ENCODE results near the gene COL6A2. TPM values are rescaled to one million over a fixed set of nuclear protein-coding genes. Genes with fewer than 3 reads are reported as not detected.

Gene COL6A2
- total RNA-seq, 1 donor, result 487 TPM

DNA sequence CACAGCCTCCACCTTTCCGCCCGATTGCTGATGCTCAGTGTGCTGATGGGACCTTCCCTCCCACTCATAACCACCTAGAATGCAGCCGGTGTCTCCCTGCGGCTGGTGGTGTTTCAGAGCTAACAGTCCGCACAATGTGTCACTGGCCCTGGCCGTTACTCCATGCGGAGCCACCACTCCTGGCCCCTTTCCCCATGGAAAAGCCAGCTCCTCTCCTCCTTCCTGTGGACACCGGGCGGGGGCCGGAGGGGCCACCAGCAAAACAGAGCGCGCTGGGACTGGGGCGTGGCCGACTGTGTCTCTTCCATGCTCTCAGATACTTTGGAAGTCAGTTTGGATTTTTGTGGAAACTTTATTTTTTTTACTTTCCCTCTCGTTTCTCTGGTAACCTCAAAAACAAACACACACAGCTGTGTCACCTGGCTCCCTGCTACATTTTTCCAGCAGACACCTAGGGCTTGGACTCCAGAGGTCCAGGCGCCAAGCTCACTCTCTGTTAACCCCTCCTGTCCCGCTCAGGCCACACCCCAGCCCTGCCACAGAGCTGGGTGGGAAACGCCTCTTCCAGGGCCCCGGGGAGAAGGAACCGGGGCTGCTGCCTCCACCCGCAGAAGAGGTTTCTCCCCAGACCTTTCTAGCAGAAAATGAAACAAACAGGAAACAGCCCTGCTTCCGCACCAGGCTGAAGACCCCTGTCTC lies 32.5 kb upstream of the COL6A2 start:
- peak; percentile 77 for DNase-seq (ENCODE audit: low read depth)
- TF ChIP-seq, protein P1, sequence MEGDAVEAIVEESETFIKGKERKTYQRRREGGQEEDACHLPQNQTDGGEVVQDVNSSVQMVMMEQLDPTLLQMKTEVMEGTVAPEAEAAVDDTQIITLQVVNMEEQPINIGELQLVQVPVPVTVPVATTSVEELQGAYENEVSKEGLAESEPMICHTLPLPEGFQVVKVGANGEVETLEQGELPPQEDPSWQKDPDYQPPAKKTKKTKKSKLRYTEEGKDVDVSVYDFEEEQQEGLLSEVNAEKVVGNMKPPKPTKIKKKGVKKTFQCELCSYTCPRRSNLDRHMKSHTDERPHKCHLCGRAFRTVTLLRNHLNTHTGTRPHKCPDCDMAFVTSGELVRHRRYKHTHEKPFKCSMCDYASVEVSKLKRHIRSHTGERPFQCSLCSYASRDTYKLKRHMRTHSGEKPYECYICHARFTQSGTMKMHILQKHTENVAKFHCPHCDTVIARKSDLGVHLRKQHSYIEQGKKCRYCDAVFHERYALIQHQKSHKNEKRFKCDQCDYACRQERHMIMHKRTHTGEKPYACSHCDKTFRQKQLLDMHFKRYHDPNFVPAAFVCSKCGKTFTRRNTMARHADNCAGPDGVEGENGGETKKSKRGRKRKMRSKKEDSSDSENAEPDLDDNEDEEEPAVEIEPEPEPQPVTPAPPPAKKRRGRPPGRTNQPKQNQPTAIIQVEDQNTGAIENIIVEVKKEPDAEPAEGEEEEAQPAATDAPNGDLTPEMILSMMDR (IDR thresholded peaks at IDR 0.05; ENCODE audit: insufficient read depth, low read depth, low read length), result no peak
- H3K4me3 ChIP-seq (ENCODE audit: low read depth, low read length), result no peak overlapping the region

DNA sequence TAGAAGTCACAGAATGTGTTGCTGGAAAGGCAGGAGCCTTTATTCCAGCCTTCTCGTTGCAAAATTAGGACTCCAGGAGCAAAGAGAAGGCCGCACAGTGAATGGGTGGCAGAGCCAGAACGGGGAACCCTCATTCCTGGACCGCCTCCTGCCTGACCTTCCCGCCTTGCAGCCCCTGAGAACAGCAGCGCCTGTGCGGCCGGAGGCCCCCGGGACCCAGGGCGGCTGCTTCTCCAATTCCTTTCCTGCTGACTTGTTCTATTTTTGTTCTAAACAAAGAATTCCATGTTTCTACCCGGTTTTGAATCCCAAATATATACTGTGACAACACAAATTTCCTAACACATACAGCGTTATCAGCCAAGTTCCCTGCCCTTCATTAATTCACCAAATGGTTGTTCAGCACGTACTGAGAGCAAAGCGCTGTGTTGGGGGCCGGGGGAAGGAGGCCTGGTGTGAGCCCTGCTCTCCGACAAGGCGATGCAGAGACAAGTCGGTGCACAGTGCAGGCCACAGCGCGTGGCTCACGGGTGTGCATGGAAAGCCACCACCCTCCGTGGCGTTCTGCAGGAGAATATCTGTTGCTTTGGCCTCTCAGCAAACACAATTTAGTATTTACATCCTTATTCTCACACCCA lies 31.9 kb upstream of the COL6A2 start:
- TF ChIP-seq, protein P1 (IDR thresholded peaks at IDR 0.05; ENCODE audit: insufficient read depth, low read depth, low read length), result no peak
- H3K4me3 ChIP-seq (ENCODE audit: low read depth, low read length), result no peak overlapping the region
- peak; percentile 29 for DNase-seq (ENCODE audit: low read depth)

DNA sequence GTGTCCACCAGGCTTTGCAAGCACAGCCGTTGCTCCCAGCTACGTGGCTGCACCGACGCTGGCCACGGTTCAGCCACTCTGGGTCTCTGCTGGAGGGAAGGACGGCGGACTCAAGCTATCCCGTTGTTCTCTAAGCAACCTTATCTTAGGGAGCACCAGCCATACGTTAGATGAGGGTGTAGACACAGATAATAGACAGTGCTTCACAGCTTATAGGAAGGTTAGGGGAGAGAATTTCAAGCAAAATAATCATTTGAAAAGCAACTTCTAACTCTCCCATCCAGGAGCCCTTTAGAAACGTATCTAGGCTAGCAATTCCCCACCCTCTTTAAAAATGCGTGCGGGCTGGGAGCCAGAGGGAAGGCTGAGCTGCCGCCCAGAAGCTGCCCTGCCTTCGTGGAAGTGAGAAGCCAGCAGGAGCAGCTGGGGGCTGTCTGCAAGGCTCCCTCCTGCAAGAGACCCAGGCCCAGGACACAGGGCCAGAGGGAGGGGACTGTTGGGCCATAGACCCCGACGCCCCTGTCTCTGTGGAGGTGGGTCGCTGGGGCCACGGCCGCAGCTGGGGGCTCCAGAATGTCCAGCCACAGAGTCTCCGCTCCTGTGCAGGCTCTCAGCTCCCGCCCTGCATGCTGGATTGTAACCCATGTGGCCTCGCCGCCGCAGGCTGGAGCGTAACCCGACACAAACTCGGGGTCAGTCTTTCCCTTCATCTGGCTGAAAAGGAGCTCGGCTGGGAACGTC lies 31.2 kb upstream of the COL6A2 start:
- TF ChIP-seq, protein P1 (IDR thresholded peaks at IDR 0.05; ENCODE audit: insufficient read depth, low read depth, low read length), result no peak
- DNase-seq (ENCODE audit: low read depth), result peak; percentile 69
- H3K4me3 ChIP-seq (ENCODE audit: low read depth, low read length), result no peak overlapping the region

DNA sequence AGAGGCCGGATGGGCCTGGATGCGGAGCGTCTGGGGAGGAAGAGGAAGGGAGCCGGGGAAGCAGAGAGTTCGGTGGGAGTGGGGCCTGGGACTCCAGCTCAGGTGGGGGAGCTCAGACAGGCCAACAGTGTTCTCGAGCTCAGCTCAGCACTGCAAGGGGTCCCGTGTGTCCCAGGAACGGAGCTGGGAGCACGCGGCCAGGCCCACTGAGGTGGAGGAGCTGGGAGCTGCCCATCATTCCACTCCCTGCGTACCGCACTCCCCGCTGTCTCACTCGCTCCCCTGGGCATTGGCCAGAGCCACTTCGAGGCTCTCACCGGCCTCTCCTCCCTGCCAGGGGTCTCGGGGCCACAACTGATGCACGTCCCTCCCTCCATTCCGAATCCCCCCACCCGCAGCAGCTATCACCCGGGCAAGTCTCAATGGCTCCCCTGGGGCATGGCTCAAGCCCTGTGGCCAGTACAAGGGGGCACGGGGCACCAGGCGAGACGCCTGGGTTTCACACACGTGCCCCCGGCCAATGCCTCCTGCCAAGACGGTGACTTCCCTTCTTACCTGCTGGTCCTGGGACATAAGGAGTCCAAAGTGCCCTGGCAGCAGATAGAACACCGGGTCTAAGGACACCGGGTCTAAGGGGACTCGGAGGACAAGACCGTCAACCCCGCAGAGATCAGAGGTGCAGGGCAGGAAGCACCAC lies 30.3 kb upstream of the COL6A2 start:
- H3K4me3 ChIP-seq (ENCODE audit: low read depth, low read length), result no peak overlapping the region
- TF ChIP-seq, protein P1 (IDR thresholded peaks at IDR 0.05; ENCODE audit: insufficient read depth, low read depth, low read length), result no peak
- no peak for DNase-seq (ENCODE audit: low read depth)

DNA sequence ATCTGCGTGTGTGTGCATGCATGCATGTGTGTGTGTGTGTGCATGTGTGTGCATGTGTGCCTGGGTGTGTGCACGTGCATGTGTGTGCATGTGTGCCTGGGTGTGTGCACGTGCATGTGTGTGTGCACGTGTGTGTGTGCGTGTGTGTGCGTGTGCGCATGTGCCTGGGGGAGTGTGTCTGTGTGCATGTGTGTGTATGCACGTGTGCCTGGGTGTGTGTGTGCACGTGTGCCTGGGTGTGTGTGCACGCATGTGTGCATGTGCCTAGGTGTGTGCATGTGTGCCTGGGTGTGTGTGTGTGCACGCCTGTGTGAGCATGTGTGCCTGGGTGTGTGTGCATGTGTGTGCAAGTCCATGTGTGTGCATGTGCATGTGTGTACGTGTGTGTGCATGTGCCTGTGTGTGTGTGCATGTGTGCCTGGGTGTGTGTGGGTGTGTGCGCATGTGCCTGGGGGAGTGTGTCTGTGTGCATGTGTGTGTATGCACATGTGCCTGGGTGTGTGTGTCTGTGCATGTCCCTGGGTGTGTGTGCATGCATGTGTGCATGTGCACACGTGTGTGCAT lies 29.3 kb upstream of the COL6A2 start:
- TF ChIP-seq, protein P1 (IDR thresholded peaks at IDR 0.05; ENCODE audit: insufficient read depth, low read depth, low read length), result no peak
- no peak for DNase-seq (ENCODE audit: low read depth)
- H3K4me3 ChIP-seq (ENCODE audit: low read depth, low read length), result no peak overlapping the region

DNA sequence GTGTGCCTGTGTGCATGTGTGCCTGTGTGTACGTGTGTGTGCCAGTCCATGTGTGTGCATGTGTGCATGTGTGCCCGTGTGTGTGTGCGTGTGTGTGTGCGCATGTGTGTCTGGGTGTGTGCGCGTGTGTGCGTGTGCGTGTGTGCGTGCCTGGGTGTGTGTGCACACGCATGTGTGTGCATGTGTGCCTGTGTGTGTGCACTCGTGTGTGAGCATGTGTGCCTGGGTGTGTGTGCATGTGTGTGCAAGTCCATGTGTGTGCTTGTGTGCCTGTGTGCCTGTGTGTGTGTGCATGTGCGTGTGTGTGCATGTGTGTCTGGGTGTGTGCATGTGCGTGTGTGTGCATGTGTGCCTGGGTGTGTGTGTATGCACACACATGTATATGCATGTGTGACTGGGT lies 28.7 kb upstream of the COL6A2 start:
- TF ChIP-seq, protein P1 (IDR thresholded peaks at IDR 0.05; ENCODE audit: insufficient read depth, low read depth, low read length), result no peak
- H3K4me3 ChIP-seq (ENCODE audit: low read depth, low read length), result no peak overlapping the region
- DNase-seq (ENCODE audit: low read depth), result no peak
